Activated naive CD4-positive, alpha-beta T cell treated with anti-CD3 and anti-CD28 coated beads, Interleukin-2, amount 50 U/mL, for 72 hours (primary cell): ENCODE measurements around the gene CDADC1. TPM values are rescaled to one million over a fixed set of nuclear protein-coding genes. Genes with fewer than 3 reads are reported as not detected.

Experiments
- ATAC-seq, 2 donors: fragments of 150-1000 bp; cut with Tn5 transposase; 2 replicates each; pipeline ENCODE4 v1.10.0; 2021; ENCODE audit warnings: mild to moderate bottlenecking in 2 of 2, moderate library complexity in 2 of 2
- DNase-seq, 2 donors: peaks; one replicate each; pipeline ENCODE4 v3.0.0; 2021 to 2022; ENCODE audit warnings: low spot score in 2 of 2
- H3K27ac Mint-ChIP-seq, 2 donors: one replicate each; pipeline ENCODE4 v1.8.0; 2022; ENCODE audit warnings: mild to moderate bottlenecking in 2 of 2, mixed read lengths in 2 of 2
- H3K36me3 Mint-ChIP-seq, 2 donors: one replicate each; pipeline ENCODE4 v1.8.0; 2022; ENCODE audit warnings: mixed read lengths in 2 of 2
- H3K9me3 Mint-ChIP-seq, 2 donors: one replicate each; pipeline ENCODE4 v1.8.0; 2022; ENCODE audit warnings: mixed read lengths in 2 of 2
- total RNA-seq, 2 donors: library from RNA; stranded (reverse); gene quantifications; one replicate each; pipeline ENCODE4 v1.2.3, GENCODE V29; 2022

The CDADC1 gene
- 10 to 100 TPM; 15.8 to 16.9 TPM for total RNA-seq

- ATAC-seq (peak; percentile 95 to 96), DNase-seq (peak; percentile 92 to 94)
- Mint-ChIP-seq H3K36me3 (peaks cover 6 to 14% of the 10 kb centered on the region in 2 donors), H3K9me3 (no peaks in the 10 kb centered on the region), H3K27ac (peak within 1 kb of the TSS; percentile 93 to 94)
Observed at GRCh38 chr13:49247643-49248621, at the start of gene CDADC1. TSS of gene CDADC1 (plus strand) at chr13:49247925. CDS start at chr13:49248038, 113 bp downstream.

GRCh38 chr13:49206641-49207040 is 41.1 kb upstream of the CDADC1 start:
- ATAC-seq, result no peak
- no peaks in the 10 kb centered on the region for H3K9me3 Mint-ChIP-seq
- peaks cover 0 to 7% of the 10 kb centered on the region in 2 donors for H3K36me3 Mint-ChIP-seq
- DNase-seq, result no peak
- H3K27ac Mint-ChIP-seq, result no peak overlapping the region

DNA sequence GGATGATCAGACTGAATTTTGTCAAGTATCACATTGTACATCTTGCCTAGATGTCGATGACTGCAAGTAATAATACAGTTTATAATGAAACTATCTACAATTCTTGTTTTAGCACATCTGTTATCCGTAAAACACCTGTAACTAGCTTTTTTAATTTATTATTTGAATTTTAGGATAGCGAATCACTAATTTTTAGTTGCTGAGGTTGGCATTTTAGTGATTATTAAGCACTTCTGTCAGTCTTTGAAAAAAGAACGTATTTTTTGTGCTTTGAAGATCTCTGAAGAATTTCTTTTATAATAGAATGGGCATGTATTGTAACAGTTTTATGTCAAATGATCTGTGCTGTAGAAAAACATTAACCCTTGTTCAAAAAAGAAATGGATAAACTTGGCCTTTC is 39.1 kb upstream of the CDADC1 start:
- Mint-ChIP-seq H3K36me3 (peaks cover 0 to 7% of the 10 kb centered on the region in 2 donors), H3K9me3 (no peaks in the 10 kb centered on the region), H3K27ac (no peak overlapping the region)
- ATAC-seq (no peak), DNase-seq (no peak)

- ATAC-seq (no peak), DNase-seq (no peak)
- Mint-ChIP-seq H3K27ac (no peak overlapping the region), H3K9me3 (no peaks in the 10 kb centered on the region), H3K36me3 (peaks cover 0 to 7% of the 10 kb centered on the region in 2 donors)
Observed at GRCh38 chr13:49210114-49210513, 37.6 kb upstream of the CDADC1 start.

- ATAC-seq (no peak), DNase-seq (no peak)
- Mint-ChIP-seq H3K9me3 (no peaks in the 10 kb centered on the region), H3K36me3 (peaks cover 0 to 7% of the 10 kb centered on the region in 2 donors), H3K27ac (peak overlapping the region in 1 of 2 donors; percentile 77)
Observed at GRCh38 chr13:49210669-49211068, 37.1 kb upstream of the CDADC1 start.

DNA sequence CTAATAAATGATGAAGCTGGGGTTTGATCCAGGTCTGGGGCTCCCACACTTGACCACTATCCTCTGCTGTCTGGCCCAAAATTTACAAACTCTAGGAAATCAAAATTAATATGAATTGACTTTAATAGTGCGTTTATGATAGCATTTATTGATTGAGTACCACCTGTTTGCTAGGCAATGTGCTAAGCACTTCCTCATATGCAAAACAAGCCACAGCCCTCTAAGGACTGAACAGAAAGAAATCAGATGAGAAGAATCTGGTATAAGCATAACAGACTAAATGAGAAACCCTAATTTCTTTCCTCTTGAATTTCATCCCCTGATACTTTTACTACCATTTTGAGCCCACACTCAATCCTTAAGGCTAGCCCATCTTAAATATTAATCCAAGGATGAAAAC is 34.2 kb upstream of the CDADC1 start:
- Mint-ChIP-seq H3K9me3 (no peaks in the 10 kb centered on the region), H3K27ac (no peak overlapping the region), H3K36me3 (peaks cover 7 to 16% of the 10 kb centered on the region in 2 donors)
- DNase-seq (no peak), ATAC-seq (no peak)

DNA sequence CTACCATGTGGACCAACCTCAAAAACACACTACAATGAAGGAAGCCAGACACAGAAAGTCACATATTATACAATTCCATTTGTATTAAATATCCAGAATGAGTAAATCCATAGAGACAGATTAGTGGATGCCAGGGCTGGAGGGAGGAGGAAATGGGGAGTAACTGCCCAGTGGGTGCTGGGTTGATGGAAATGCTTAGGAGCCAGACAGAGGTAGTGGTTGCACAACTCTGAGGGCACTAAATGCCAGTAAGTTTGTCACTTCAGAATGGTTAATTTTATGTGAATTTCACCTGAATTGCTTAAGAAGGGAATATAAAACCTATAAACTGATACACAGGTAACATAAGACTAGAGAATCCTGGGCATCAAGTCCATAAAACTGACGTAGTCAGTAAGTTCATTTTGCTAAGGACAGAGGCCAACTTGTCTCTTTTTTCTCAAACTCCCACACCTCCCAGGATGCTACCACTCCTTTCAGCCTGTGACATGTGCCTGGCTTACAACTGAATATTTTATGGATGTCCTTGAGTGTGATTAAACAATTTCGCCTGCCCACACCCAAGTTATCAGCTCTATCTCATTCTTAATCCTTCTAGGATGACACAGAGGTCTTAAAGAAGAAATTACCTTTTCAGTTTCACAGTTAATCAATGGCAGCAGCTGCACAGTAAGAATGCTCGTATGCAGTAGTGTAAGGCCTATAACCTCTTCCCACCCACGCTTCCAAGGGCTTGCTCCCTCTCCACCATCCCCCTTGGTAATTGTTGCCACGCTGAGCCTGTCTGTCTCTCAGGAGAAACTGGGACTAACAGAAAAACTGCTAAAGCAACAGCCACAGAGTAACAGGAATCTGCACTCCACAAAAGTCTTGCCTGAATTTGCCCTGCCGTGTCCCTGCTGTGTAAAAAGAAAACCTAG is 33.5 kb upstream of the CDADC1 start:
- Mint-ChIP-seq H3K36me3 (peaks cover 7 to 16% of the 10 kb centered on the region in 2 donors), H3K9me3 (no peaks in the 10 kb centered on the region), H3K27ac (peak overlapping the region; percentile 52 to 66)
- peak in 1 of 2 donors; percentile 10 for ATAC-seq
- no peak for DNase-seq

DNA sequence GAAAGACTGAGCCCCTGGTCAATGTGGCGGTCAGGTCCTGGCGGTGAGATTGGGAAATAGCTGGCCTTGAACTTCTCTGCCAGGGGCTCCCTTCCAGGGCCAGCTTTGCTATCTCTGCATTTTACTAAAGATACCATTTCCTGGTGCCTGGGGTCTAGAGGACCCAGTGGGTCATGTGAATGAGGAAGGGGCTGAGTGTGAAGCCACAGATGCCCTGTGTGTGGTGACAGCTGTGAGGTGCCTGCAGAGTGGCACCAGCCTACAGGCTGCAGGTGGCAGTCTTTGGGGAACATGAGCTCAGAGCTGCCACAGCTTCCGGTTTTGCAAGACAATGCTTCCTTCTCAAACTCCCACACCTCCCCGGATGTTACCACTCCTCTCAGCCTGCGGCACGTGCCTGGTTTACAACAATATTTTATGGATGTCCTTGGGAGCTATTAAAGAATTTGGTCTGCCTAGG is 32.8 kb upstream of the CDADC1 start:
- Mint-ChIP-seq H3K36me3 (peaks cover 7 to 16% of the 10 kb centered on the region in 2 donors), H3K9me3 (no peaks in the 10 kb centered on the region), H3K27ac (peak overlapping the region; percentile 52 to 66)
- DNase-seq (no peak), ATAC-seq (peak; percentile 47 to 76)

GRCh38 chr13:49216334-49216733 is 31.4 kb upstream of the CDADC1 start:
- no peak for ATAC-seq
- peaks cover 3 to 19% of the 10 kb centered on the region in 2 donors for H3K36me3 Mint-ChIP-seq
- no peaks in the 10 kb centered on the region for H3K9me3 Mint-ChIP-seq
- no peak for DNase-seq
- H3K27ac Mint-ChIP-seq, result no peak overlapping the region

DNA sequence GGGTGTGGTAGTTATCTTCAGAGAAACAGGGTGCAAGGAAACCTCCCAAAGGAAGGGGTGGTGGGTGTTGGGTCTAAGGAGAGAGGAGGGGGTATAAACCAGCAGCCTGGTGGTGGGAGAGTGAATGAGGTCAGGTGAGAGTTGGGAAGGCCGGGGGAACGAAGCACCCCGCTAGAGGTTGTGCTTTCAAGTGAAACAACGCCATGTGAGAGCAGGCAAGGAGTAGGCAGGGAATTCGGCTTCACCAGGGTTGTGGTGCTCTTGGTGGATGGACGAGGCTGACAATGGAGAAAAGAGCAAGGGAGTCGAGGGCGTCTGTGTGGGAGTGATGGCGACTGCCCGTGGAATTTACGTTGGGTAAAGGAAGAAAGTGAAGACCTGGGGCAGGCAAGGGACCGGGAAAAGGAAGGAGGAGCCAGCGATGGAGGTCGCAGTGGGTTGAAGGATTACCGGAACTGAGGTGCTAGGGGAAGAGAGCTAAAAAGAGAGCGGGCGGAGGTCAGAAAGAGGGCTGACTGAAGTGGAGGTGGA is 29.7 kb upstream of the CDADC1 start:
- no peaks in the 10 kb centered on the region for H3K9me3 Mint-ChIP-seq
- H3K36me3 Mint-ChIP-seq, result peaks cover 11 to 21% of the 10 kb centered on the region in 2 donors
- DNase-seq (no peak), ATAC-seq (no peak)
- H3K27ac Mint-ChIP-seq, result no peak overlapping the region

DNA sequence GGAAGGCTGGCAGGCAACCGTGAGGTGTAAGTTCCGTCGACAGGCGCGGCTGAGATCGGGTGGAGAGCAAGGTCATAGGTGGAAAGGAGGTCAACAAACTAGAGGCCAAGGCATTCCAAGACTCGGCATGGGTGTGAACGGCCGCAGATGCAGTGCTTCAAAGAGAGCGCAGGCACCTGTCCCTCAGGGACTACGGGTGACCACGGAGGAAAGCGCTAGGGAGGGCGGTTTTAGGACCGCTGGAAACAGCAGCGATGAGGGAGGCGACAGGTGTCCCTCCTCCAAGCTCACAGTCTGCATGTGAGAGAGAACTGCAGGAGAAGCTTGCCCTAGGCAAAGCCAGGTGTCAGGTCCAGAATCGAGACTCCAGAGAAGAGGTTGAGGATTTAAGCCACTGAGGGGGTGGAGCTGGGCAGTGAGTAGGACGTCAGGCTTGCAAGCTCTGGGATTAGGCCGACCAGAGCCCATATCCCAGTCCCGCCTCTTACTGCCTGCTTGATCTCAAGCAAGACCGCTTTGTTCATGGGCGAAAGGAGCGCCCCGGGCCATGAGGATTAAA is 29.2 kb upstream of the CDADC1 start:
- no peak overlapping the region for H3K27ac Mint-ChIP-seq
- no peak for ATAC-seq
- peaks cover 11 to 21% of the 10 kb centered on the region in 2 donors for H3K36me3 Mint-ChIP-seq
- no peaks in the 10 kb centered on the region for H3K9me3 Mint-ChIP-seq
- DNase-seq, result no peak

DNA sequence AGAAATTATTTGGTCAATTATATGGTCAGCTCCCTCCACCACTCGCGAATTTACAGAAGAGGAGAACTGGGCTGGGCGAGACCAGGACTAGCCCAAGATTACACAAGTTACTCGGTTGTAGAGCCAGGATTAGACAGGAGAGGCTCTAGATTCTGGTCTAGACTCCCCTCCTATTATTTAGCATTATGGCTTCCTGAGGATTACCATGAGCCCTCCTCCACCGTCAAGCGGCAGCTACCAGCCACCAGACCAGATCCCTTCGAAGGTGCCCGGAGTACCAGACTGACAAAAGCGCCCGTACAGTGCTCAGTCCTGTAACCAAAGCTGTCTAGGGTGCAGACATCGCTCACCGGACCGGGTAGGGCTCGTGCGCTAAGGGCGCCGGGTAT is 28.1 kb upstream of the CDADC1 start:
- Mint-ChIP-seq H3K36me3 (peaks cover 11 to 21% of the 10 kb centered on the region in 2 donors), H3K9me3 (no peaks in the 10 kb centered on the region), H3K27ac (no peak overlapping the region)
- no peak for ATAC-seq
- no peak for DNase-seq

DNA sequence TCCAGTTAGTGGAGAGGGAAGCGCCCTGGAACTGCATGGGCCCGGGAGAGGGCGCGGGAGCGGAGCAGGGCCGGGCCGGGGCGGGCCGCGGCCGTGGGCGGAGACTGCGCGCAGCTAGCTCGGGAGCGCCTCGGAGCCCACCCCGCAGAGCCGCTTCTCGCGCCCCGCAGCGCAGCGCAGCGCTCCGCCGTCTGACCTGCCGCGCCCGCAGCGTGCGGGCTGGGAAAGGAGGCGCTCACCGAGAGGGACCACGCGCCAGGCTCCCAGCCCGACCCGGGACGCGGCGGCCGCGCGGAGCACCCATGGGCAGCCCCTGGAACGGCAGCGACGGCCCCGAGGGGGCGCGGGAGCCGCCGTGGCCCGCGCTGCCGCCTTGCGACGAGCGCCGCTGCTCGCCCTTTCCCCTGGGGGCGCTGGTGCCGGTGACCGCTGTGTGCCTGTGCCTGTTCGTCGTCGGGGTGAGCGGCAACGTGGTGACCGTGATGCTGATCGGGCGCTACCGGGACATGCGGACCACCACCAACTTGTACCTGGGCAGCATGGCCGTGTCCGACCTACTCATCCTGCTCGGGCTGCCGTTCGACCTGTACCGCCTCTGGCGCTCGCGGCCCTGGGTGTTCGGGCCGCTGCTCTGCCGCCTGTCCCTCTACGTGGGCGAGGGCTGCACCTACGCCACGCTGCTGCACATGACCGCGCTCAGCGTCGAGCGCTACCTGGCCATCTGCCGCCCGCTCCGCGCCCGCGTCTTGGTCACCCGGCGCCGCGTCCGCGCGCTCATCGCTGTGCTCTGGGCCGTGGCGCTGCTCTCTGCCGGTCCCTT is 27.5 kb upstream of the CDADC1 start, which contains the start of gene MLNR:
Gene MLNR (plus strand): TSS at position 303 of the 820 bp plus-strand sequence. CDS start 0 bp downstream, at position 303.
- Mint-ChIP-seq H3K9me3 (no peaks in the 10 kb centered on the region), H3K27ac (no peak within 1 kb of the TSS), H3K36me3 (peaks cover 11 to 21% of the 10 kb centered on the region in 2 donors)
- peak in 1 of 2 donors; percentile 52 for DNase-seq
- ATAC-seq, result peak; percentile 64 to 69

DNA sequence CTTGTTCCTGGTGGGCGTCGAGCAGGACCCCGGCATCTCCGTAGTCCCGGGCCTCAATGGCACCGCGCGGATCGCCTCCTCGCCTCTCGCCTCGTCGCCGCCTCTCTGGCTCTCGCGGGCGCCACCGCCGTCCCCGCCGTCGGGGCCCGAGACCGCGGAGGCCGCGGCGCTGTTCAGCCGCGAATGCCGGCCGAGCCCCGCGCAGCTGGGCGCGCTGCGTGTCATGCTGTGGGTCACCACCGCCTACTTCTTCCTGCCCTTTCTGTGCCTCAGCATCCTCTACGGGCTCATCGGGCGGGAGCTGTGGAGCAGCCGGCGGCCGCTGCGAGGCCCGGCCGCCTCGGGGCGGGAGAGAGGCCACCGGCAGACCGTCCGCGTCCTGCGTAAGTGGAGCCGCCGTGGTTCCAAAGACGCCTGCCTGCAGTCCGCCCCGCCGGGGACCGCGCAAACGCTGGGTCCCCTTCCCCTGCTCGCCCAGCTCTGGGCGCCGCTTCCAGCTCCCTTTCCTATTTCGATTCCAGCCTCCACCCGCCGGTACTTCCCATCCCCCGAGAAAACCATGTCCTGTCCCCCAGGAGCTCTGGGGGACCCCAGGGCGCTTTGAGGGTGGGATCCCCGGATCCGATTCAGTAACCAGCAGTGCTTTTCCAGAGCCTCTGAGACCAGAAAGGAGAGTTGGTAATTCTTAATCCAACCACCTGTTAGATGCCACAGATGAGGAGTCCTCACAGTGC is 26.7 kb upstream of the CDADC1 start:
- Mint-ChIP-seq H3K27ac (no peak overlapping the region), H3K9me3 (no peaks in the 10 kb centered on the region), H3K36me3 (peaks cover 11 to 18% of the 10 kb centered on the region in 2 donors)
- DNase-seq, result no peak
- ATAC-seq, result peak; percentile 21 to 71

DNA sequence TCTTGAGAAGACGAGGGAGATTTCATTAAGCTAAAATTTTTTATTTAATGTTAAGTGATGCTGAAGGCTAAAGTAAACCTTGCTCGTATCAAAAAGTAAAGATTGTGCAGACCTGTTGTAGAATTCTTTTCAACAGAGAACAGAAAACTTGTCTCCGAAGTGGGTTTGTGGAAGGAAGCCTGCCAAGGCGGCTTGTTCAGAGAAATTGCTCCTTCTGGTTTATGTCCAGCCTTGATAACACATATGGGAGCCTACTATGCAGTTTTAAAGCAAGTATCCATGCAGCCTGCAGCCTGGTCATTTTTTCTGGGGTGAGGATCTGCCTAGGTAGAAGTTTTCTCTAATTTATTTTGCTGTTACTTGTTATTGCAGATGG is 26.1 kb upstream of the CDADC1 start:
- Mint-ChIP-seq H3K27ac (no peak overlapping the region), H3K36me3 (peaks cover 11 to 16% of the 10 kb centered on the region in 2 donors), H3K9me3 (no peaks in the 10 kb centered on the region)
- ATAC-seq (no peak), DNase-seq (no peak)
